Measurements from ENCODE around the gene HELZ. TPM values are rescaled to one million over a fixed set of nuclear protein-coding genes. Genes with fewer than 3 reads are reported as not detected.

HELZ gene
- total and polyA plus RNA-seq, 2 of the 8 experiments (the other 6 are each of a cell fraction or from before 2014, with no cell fraction given): 10.0 to 48.7 TPM

DNA sequence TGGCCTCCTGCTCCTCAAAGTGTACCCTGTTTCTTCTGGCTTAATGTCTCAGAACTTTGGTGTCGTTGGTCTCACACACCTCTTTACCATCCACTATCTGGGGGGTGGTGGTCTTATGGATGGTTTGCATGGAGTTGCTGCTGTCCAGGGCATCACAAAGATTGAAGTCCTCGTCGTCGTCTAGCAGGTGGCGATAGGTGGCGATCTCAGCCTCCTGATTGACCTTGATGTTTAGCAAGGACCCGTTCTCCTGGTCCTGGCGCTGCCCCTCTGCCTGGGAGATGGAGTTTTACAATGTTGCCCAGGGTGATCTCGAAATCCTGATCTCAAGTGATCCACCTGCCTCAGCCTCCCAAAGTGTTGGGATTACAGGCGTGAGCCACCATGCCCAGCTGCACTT is 31.1 kb upstream of the HELZ start (continued):
- TF ChIP-seq, protein P1, sequence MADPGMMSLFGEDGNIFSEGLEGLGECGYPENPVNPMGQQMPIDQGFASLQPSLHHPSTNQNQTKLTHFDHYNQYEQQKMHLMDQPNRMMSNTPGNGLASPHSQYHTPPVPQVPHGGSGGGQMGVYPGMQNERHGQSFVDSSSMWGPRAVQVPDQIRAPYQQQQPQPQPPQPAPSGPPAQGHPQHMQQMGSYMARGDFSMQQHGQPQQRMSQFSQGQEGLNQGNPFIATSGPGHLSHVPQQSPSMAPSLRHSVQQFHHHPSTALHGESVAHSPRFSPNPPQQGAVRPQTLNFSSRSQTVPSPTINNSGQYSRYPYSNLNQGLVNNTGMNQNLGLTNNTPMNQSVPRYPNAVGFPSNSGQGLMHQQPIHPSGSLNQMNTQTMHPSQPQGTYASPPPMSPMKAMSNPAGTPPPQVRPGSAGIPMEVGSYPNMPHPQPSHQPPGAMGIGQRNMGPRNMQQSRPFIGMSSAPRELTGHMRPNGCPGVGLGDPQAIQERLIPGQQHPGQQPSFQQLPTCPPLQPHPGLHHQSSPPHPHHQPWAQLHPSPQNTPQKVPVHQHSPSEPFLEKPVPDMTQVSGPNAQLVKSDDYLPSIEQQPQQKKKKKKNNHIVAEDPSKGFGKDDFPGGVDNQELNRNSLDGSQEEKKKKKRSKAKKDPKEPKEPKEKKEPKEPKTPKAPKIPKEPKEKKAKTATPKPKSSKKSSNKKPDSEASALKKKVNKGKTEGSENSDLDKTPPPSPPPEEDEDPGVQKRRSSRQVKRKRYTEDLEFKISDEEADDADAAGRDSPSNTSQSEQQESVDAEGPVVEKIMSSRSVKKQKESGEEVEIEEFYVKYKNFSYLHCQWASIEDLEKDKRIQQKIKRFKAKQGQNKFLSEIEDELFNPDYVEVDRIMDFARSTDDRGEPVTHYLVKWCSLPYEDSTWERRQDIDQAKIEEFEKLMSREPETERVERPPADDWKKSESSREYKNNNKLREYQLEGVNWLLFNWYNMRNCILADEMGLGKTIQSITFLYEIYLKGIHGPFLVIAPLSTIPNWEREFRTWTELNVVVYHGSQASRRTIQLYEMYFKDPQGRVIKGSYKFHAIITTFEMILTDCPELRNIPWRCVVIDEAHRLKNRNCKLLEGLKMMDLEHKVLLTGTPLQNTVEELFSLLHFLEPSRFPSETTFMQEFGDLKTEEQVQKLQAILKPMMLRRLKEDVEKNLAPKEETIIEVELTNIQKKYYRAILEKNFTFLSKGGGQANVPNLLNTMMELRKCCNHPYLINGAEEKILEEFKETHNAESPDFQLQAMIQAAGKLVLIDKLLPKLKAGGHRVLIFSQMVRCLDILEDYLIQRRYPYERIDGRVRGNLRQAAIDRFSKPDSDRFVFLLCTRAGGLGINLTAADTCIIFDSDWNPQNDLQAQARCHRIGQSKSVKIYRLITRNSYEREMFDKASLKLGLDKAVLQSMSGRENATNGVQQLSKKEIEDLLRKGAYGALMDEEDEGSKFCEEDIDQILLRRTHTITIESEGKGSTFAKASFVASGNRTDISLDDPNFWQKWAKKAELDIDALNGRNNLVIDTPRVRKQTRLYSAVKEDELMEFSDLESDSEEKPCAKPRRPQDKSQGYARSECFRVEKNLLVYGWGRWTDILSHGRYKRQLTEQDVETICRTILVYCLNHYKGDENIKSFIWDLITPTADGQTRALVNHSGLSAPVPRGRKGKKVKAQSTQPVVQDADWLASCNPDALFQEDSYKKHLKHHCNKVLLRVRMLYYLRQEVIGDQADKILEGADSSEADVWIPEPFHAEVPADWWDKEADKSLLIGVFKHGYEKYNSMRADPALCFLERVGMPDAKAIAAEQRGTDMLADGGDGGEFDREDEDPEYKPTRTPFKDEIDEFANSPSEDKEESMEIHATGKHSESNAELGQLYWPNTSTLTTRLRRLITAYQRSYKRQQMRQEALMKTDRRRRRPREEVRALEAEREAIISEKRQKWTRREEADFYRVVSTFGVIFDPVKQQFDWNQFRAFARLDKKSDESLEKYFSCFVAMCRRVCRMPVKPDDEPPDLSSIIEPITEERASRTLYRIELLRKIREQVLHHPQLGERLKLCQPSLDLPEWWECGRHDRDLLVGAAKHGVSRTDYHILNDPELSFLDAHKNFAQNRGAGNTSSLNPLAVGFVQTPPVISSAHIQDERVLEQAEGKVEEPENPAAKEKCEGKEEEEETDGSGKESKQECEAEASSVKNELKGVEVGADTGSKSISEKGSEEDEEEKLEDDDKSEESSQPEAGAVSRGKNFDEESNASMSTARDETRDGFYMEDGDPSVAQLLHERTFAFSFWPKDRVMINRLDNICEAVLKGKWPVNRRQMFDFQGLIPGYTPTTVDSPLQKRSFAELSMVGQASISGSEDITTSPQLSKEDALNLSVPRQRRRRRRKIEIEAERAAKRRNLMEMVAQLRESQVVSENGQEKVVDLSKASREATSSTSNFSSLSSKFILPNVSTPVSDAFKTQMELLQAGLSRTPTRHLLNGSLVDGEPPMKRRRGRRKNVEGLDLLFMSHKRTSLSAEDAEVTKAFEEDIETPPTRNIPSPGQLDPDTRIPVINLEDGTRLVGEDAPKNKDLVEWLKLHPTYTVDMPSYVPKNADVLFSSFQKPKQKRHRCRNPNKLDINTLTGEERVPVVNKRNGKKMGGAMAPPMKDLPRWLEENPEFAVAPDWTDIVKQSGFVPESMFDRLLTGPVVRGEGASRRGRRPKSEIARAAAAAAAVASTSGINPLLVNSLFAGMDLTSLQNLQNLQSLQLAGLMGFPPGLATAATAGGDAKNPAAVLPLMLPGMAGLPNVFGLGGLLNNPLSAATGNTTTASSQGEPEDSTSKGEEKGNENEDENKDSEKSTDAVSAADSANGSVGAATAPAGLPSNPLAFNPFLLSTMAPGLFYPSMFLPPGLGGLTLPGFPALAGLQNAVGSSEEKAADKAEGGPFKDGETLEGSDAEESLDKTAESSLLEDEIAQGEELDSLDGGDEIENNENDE (IDR thresholded peaks at IDR 0.05; ENCODE audit: insufficient replicate concordance, low read length): no peak
- TF ChIP-seq CHD1 (IDR thresholded peaks at IDR 0.05; ENCODE audit: low read depth, low read length) (no peak), RAD21 (IDR thresholded peaks at IDR 0.05 in 1 of 2, conservative IDR thresholded peaks at IDR 0.05 in 1 of 2; ENCODE audit: low read depth in 2 of 2, low read length in 2 of 2) (peak; percentile 72 to 76), FOSL1 (IDR thresholded peaks at IDR 0.05; ENCODE audit: insufficient read depth, low read depth, low read length) (no peak), GTF2F1 (IDR thresholded peaks at IDR 0.05; ENCODE audit: borderline replicate concordance, low read depth, low read length) (no peak), GABPA (IDR thresholded peaks at IDR 0.05; ENCODE audit: borderline replicate concordance, insufficient read depth, low read length) (no peak), CREB1 (IDR thresholded peaks at IDR 0.05) (0 out of 2 replicates have a peak, but pooled peaks have one; percentile 17)
- TF ChIP-seq, protein P2, sequence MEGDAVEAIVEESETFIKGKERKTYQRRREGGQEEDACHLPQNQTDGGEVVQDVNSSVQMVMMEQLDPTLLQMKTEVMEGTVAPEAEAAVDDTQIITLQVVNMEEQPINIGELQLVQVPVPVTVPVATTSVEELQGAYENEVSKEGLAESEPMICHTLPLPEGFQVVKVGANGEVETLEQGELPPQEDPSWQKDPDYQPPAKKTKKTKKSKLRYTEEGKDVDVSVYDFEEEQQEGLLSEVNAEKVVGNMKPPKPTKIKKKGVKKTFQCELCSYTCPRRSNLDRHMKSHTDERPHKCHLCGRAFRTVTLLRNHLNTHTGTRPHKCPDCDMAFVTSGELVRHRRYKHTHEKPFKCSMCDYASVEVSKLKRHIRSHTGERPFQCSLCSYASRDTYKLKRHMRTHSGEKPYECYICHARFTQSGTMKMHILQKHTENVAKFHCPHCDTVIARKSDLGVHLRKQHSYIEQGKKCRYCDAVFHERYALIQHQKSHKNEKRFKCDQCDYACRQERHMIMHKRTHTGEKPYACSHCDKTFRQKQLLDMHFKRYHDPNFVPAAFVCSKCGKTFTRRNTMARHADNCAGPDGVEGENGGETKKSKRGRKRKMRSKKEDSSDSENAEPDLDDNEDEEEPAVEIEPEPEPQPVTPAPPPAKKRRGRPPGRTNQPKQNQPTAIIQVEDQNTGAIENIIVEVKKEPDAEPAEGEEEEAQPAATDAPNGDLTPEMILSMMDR (IDR thresholded peaks at IDR 0.05; ENCODE audit: control extremely low read depth in 1 of 3, insufficient read depth in 1 of 3, low read depth in 1 of 3, low read length in 3 of 3): peak; percentile 59 to 71 (median 67)
